Stimulated activated CD4-positive, alpha-beta T cell treated with anti-CD3 and anti-CD28 coated beads, Interleukin-2, amount 100 ng/mL, for 4 hours (primary cell): ENCODE data around the gene SPIRE1.
"Not testable (repeated sequence)": the region's sequence is repeated elsewhere in the genome, so short reads cannot be mapped to it uniquely, and the experiment has no call there.

Source experiments
- DNase-seq: peaks from one replicate; pipeline ENCODE4 v3.0.0-alpha.2; 2020; ENCODE audit warnings: low read depth

The SPIRE1 gene

DNA sequence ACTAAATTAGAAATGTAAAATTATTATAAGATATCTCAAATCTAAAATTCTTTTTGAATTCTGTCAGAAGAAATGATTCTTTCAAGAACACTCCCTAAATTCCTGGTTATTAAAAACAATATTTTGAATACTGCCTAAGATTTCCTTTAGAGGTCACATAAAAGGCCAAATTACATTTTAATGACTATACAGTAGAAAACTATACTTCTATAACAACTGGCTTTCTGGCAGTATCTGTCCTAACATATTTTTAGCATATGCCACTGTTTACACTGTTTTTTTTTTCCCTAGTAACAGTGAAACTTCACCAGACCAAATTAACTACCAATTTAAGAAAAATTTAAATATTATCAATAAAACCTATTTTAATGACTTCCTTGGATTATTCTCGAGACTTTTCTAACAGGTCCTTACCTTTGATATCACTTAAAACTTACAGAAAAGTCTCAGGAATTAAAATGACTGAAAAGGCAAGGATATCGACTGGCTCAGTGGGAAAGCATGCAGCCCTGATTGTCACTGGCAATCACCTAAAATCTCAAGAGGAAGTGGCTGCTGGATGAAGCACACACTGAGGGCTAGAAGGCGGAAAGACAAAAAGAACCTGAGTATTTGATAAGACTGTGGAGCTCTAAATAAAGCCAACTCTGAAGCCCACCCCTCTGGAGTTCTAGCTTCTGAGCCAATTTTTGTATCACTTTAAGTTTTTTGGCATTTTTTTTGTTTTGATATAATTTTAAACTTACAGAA, 59.6 kb downstream of the SPIRE1 start:
- DNase-seq = no peak

DNA sequence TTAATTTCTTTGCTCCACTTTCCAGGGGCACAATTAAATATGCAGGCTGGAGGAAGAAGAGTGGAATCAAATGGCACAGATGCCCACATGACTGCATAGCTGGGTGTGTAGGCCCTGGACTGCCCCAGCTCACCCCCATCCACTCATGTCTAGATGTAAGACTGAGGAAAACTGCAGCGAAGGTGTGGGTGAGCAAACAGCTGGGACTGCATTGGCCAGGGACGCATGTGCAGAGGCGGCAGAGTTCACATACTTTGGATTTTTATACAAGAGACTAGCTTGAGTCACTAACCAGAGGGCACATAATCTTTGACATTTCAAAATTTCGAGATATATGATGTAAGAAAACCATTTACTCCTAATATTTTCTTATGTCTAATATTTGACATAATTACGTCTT, 60.1 kb downstream of the SPIRE1 start:
- DNase-seq = no peak

DNA sequence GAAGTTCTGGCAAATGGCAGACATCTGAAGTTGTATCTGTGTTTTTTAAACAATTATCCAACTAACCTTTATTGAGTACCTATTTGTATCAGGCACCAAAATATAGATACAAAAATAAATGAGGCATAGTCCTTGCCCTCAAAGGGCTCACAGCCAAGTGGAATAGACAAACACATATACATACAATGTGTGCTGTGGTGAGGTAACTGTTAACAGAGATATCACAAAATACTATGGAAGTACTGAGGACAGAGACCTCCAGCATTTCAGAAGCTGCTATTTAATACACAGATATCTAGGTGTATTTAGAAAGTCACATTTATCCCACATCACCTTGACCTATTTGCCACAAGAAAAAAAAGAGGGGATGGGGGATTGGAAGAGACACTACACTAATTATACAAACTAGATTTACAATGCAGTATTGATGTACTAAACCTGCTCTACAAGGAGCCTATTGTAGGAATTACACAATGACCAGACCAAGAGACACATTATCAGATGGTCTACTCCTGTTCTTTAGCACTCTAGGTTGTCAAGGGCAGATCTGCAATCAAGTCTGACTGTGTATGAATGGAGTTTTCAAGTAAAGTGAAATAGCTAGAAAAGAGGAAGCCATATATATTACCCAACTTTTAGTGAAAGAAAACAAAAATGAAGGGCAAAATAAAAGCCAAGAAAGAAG, 62.2 kb downstream of the SPIRE1 start:
- DNase-seq = no peak

DNA sequence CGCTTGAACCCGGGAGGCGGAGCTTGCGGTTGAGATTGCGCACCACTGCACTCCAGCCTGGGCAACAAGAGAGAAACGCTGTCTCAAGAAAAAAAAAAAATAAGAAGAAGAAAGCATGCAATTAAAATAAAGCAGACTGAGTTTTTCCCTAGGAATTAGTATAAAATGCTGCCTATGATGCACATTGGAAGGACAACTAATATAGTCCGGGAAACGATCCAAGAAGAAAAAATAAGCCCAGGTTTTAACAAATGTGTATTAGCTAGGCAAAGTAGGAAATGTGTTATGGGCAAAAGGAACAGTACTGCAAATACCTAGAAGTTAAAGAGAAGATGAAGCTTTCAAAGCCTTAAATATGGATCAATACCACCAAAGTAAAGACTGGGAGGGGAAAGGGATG, 64.0 kb downstream of the SPIRE1 start:
- no peak for DNase-seq

DNA sequence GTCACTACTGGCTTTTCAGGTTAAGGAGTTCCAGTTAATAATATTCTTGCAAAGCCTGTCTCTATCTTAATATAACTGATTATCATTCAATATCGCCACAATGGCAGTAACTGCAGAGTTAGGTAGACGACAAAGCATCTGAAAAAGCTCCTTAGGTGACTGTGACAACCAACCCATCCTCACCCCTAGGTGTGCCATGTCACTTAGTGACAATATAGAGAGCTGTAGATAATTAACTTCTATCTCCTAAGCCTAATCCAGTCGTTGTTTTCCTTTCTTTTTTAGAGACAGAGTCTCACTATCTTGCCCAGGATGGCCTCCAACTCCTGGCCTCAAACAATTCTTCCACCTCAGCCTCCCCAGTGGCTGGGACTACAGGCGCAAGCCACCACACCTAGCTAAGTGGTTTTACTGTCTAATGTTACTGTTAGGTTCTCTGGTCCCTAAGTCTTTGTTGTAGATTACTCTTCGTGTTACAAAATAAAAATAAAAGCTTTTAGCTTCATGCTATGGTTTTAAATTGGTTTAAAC, 65.2 kb downstream of the SPIRE1 start:
- DNase-seq = no peak

DNA sequence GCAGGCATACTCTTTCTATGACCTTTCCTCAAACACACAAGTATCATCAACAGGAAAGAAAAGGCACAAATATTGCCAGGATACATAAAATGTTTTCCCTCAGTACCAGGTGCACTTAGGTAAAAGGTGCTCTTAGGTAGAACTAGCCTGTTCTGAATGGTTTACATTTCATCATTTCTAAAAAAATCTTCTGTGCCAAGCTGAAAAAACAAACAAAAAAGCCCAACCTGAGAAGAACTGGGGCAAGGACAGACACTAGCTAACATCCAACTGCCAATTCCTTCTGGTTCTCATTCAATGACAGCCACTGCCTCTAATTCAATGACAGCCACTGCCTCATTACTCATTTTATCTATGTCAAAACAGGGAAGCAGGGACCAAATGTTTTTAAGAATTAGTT, 68.5 kb downstream of the SPIRE1 start:
- no peak for DNase-seq

DNA sequence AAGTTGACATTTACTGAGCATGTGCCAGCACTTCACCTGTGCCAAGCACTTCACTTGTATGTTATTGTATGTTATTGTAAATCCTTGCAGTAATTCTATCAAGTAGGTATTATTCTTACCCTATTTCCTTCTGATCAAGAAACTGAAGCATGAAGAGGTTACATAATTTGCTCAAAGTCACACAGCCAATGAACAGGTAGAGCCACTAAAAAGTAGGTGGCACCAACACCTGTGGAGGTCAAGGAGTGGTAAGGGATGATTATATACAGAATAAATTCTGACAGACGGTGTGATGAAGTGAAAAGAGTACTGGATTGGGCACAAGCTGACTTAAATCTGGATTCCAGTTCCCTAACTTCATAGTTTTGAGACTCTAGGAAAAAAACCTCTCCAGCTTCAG, 71.0 kb downstream of the SPIRE1 start:
- DNase-seq = no peak

DNA sequence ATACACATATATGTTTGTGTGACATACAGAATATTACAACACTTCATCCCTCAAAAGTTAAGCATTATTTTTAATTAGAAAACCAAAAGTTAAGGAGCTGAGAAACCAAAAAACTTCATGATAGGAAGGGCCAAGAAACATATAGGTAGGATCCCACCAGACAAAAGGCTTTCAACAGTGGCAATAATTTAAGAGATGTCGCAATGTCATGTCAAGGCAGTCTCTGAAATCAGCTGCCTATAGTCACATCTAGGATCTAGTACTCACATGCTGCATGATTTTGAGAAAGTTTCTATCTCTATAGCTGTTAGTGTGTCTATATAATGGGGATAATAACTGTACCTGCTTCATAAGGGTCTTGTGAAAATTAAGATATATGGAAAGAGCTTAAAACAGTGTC, 72.7 kb downstream of the SPIRE1 start:
- no peak for DNase-seq

DNA sequence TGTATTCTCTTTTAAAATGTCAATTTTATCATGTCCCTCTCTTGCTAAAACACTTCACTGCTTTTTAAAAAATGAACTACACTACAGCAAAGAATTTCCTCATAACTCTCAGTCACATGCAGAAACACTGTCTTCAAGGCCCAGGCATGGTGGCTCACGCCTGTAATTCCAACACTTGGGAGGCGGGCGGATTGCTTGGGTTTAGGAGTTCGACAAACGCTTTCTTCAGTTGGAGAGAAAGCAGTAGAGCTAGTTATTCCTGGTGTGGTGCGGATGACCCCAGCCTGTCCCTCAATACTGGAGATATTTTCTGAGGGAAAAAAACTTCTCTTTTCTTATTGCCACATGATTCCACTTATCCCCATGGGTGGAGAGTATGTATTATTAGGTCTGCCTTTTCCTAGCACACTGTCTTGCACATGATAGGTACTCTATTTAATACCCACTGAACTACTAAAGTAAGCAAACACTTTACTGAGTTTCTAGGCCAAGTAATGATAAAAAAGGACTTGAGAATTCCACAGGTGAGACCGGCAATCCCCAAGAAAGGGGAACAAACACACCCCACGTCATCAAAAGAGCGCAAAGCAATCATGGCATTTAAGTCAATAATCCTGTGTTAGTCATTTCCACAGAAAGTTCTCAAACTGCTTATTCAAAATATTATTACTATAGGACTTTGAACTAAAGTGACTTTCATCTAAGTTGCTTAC, 77.1 kb downstream of the SPIRE1 start:
- DNase-seq = no peak

DNA sequence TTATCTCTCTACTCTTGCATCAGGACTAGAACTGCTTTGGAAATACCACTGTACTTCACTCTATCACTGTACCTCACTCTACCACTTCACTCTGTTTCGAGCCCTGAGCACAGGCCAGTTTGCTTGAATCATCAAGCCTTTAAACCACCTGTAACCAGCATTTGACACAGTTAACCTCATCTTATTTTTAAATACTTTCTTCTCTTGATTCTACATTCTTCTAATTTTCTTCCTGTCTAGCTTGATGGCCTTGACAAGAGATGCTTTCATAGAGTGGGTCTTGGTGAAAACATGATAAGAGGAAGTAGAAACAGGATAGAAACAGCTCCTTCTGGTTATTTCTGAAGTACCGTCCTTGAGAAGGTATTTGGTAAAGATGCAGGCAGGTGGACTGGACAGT, 78.1 kb downstream of the SPIRE1 start:
- no peak for DNase-seq

DNA sequence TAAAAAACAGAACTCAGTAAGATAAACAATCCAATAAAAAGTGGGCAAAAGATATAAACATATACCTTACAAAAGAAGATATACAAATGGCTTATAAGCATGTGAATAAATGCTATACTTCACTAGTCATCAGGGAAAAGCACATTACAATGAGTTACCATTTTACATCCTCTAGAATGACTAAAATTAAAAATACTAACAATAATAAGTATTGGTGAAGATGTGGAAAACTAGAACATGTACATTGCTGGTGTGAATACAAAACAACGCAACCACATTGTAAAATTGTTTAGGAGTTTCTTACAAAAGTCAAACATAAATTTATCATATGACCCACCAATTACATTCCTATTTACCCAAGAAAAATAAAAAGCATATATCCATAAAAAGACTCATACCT, 80.1 kb downstream of the SPIRE1 start:
- no peak for DNase-seq

DNA sequence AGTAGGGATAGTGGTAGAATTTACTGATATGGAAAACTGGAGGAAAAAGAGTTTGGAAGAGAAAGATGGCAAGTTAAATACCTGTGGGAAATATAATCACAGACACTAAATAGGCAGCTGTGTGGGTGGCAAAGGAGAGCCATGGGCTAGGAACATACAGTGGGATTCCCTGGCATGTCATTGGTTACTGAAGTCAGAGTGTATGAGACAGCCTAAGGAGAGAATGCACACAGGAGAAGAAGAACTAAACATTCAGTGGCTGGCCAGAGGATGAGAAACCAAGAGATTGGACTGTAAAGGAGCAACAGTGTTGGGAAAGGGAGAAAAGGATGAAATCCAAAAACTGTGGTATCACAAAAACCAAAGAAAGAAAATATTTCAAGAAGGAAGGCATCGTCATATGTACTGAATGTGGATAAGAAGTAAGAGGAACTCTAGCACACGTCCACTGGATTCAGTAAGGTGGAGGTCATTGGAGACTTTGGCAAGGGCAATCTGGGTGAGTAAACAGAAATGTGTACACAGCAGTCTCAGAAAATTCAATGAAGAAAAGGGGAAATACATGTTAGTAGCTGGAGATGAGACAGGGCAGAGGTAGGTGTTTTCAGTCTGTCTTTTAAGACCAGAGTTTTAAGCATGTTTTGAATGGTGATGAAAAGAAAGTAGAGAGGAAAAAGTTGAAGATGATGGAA, 83.3 kb downstream of the SPIRE1 start:
- DNase-seq = no peak

DNA sequence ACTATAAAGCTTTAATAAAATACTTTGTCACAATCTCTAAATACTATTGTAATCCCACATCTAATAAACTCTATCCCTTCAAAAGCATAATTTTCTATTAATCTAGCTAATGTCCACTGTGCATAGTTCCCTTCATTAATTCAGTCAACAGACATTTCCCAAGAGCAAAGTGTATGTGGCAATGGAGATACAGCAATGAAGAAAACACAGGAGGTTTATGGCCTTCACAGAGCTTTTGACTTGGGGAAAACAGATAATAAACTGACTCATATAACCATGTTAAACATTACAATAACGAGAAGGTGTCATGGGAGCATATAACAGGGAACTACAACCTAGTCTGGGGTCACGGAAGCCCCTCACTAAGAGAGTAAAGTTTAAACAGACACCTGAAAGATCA, 86.3 kb downstream of the SPIRE1 start:
- DNase-seq = no peak

DNA sequence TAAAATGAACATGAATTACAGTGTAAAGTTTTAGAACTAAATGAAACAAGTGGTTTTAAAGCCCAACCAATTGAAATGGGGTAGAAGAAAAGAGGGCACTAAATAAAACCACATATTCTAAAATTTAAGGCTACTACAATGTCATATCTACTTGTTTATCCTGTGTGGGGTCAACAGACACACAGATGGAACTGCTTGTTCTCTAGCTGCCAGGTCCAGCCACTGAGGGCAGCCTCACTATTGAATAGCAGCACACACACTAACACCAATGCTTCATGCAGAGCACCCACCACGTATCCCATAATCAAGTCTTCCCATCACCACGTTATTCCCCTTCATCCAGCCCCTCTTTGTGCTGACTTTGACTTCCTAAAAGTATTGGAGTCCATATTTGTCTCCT, 88.1 kb downstream of the SPIRE1 start:
- DNase-seq = no peak

DNA sequence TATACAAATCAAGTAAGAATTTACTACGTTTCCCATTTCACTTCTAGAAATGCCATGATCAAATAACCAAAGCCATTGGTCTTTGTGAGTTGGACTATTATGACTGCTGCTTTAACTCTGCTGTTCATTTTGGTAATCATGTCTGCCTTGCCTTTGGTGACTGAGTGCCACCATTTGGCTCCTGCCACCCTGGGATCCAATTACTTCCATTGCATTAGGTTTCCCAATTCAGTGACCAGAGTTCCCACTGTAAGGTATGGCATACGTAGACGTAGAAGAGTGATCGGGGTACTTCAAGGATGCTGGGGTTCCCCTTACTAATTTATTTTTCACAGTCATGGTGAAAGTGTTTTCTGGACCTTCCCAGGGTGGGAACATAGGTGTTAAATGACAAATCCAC, 90.1 kb downstream of the SPIRE1 start:
- no peak for DNase-seq

DNA sequence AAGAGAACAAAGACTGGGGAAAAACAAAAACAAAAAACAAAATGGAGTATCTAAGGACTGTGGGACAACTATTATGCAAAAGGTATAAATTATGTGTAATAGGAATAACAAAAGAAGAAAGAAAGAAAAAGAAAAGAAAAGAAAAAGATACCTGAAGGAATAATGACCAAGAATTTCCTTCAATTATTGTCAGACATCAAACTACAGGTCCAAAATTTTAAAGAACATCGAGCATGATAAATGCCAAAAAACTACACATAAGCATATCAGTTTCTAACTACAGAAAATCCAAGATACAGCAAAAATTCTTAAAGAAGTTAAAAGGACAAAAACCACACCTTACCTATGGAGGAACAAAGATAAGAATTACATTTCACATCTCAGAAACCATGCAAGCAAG, 93.0 kb downstream of the SPIRE1 start:
- DNase-seq = no peak

DNA sequence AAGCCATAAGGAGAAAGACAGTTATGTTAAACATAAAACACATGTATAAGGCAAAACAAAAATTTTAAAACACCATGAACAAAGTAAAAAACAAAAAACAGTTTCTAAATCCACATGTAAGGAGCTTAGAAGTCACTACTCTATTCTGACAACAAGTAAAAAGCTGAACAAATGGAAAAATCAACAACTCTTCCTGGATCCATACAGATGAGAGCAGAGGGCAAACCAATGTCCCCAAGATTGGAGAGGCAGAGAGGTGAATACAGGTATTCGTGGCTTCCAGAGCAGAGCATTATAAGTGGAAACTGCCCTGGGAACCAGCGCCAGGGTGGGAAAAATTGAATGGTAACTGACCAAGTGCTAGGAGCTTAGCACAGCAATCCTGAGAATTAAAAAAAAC, 93.5 kb downstream of the SPIRE1 start:
- no peak for DNase-seq

DNA sequence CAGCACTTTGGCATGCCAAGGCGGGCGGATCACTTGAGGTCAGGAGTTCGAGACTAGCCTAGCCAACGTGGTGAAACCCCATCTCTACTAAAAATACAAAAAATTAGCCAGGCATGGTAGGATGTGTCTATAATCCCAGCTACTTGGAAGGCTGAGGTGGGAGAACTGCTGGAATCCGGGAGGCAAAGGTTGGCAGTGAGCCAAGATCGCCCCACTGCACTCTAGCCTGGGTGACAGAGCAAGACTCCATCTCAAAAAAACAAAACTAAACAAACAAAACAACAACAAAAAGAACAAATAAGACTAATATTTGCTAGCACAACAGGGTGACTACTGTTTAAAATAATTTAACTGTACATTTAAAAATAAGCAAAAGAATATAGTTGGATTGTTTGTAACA, 97.3 kb downstream of the SPIRE1 start:
- not testable (repeated sequence) for DNase-seq

DNA sequence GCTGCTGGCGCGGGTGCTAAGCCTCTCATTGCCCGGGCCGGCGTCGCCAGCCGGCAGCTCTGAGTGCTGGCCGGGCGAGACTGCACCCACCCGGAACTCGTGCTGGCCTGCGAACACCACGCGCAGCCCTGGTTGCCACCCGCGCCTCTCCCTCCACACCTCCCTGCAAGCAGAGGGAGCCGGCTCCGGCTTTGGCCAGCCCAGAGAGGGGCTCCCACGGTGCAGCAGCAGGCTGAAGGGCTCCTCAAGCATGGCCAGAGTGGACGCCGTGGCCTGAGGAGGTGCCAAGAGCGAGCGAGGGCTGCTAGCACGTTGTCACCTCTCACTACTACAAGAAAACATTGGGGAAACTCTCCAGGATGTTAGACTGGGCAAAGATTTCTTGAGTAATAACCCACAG, 98.6 kb downstream of the SPIRE1 start:
- no peak for DNase-seq

DNA sequence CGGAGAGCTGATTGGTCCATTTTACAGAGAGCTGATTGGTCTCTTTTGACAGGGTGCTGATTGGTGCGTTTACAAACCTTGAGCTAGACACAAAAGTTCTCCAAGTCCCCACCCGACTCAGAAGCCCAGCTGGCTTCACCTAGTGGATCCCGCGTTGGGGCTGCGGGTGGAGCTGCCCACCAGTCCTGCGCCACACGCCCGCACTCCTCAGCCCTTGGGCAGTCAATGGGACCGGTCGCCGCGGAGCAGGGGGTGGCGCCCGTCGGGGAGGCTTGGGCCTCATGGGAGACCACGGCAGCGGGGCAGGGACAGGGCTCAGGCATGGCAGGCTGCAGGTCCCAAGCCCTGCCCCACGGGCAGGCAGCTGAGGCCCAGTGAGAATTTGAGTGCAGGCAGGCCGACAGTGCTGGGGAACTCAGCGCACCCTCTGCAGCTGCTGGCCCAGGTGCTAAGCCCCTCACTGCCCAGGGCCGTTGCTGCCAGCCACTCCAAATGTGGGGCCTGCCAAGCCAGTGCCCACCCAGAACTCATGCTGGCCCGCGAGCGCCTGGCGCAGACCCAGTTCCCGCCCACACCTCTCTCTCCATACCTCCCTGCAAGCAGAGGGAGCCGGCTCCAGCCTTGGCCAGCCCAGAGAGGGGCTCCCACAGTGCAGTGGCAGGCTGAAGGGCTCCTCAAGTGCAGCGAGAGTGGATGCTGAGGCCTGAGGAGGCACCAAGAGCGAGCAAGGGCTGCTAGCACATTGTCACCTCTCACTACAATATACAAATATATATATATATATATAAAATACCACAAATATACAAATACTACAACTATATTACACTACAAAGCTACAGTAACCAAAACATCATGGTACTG, 100.7 kb downstream of the SPIRE1 start:
- DNase-seq = no peak

DNA sequence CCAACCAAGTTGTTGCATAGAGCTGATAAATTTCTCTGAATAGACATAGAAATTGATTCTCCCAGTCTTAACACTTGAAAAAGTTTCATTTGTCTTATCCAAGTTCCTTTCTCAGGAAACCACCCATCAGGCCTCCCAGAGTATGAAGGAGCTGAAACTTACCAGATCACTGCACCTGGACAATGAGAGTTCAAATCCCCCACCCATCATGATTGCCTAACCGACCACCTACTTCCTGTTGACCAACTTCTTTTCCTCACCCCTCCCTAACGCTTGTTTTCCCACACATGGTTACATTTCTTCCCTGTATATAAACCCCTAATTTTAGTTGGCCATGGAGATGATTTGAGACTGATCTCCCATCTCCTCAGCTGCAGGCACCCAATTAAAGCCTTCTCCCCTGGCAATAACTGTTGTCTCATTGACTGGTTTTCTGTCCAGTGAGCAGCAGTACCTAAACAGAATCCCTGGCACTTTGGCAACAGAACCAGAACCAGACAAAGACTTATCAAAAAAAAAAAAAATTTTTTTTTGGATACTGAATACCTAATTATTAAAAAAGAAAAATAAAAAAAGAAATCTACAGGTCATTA, 103.0 kb downstream of the SPIRE1 start:
- no peak for DNase-seq
